ENCODE results near the gene PDGFB.
A peak's percentile ranks its signal among the peaks of the same experiment; 100 is the strongest.
"Not testable (repeated sequence)": the region's sequence is repeated elsewhere in the genome, so short reads cannot be mapped to it uniquely, and the experiment has no call there.

Gene PDGFB

DNA sequence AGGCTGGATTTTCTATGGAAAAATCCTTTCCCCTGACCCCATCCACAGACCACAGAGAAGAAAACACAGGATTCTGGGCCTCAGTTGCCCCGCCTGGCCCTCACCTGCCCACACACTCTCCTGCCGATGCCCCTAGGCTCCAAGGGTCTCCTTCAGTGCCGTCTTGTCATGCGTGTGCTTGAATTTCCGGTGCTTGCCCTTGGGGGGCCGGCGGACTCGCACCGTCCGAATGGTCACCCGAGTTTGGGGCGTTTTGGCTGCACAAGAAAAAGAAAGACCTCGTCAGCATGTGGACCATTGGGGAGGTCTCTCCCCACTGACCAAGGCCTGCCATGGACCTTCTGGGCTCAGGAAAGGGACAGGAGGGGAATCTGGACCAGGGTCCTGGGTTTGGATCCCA lies 19.2 kb downstream of the PDGFB start:
- DNase-seq (ENCODE audit: low read depth), result no peak

DNA sequence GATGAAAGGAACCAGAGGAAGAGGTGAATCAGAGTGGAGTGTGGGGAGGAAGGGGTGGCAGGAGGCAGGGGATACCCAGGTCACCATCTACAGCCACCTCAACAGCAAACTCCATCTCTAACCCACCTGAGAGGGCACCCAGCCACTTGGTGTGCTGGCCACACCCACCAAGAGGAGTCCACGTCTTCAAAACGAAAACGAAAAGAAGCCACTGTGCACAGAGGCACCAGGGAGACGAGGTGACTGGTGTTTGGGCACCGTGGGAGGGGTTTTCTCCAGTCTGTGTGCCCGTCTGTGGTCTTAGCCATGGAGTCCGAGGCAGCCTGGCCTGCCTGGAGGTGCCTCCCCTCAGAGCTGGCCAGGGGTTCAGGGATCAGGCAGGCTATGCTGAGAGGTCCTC lies 20.2 kb downstream of the PDGFB start:
- no peak for DNase-seq (ENCODE audit: low read depth)

DNA sequence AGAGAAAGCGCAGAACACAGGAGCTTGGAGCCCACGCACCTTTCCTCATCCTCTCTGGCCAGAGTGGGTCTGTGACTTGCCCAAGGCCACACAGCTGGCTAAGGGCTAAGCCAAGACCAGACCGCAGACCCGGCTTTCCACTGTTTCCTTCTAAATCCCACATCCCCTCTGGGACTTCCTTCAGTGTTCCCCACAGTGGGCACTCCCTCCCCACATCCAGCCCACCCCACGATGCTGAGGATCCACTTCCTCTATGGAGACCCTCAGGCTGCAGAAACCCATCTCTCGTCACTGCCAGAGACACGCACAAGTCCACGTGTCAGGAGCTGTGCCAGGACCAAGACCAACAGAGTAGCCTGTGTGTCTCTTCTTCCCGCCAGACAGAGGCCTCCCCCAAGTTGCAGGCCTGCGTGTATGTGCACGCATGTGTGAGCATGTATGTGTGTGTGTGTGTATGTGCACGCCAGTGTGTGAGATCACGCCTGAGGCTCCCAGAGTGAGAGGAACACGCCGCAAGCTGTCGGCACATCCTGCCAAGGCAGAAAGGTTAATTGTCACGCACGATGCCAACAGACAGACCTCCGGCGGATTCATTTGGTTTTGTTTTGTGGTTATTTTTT lies 21.6 kb downstream of the PDGFB start:
- DNase-seq (ENCODE audit: low read depth), result no peak

DNA sequence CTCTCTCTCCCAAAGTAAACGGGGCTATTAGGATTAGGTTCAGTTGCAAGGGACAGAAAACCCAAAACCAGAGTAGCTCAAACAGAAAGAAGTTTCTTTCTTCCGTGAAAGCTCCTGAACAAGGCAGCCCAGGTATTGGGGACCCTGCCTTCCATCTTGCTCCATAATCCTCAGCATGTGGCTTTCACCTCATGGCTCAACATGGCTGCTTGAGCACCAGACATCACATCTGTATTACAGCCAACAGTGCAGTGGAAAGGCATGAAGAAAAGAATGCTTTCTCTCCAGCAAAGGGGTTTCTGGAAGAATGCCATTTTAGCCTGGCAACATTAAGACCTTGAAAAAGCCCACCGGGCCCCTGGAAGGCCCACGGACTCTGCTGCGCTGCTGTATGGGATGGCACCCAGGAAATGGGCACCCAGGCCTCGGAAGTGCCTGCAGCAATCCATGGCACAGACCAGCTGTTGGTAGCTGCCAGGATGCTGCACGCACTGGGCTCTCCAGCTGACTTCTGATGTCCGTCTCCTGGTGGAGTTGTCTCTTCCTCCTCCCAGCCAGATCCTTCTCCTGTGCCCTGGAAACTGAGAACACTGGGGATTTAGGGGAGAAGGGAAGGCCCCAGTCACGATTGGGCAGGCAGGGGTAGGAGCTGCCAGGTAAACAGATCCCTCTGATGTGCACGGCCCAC lies 22.6 kb downstream of the PDGFB start:
- DNase-seq (ENCODE audit: low read depth), result no peak

DNA sequence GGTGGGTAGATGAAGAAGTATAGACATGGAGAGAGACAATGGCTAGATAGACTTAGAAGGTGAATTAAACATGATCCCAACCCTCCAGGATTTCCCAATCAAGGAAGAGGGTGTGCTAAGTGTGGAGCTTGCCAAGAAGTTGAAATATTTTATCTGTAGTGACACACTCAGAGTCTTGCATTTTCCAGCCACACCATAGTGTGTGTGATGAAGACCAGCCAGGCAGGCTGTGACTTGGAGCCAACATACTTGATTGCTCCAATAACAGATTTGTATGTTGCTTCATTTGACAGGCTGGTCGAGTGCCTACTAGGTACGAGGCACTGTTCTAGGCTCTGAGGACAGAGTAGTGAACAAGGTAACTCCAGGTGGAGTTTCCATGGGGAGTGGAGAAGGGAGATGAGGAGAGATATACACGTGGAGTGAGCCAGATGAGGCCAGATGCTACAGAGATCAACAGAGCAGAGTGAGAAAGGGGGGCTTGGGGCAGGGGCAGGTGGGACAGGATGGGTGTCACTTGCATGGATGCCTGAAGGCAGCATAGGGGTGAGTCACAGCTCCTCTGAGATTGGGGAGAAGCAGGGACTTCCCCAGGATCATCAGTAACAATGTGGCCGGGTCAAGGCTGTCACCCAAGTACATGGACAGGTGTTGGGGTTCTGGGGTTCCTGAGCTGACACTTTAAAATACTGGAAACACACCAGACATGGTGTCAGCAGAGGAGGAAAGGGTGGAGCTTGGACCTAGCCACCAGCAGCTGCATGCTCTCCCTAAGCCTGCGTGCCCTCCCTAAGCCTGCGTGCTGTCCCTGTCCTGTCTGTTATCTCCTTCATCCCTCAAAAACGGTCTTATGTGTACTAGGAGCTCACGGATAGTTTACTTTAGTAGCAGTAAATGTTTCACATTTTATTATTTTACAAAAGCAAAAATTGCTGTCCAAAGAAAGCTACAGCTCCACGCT lies 23.6 kb downstream of the PDGFB start:
- DNase-seq (ENCODE audit: low read depth), result peak; percentile 81

DNA sequence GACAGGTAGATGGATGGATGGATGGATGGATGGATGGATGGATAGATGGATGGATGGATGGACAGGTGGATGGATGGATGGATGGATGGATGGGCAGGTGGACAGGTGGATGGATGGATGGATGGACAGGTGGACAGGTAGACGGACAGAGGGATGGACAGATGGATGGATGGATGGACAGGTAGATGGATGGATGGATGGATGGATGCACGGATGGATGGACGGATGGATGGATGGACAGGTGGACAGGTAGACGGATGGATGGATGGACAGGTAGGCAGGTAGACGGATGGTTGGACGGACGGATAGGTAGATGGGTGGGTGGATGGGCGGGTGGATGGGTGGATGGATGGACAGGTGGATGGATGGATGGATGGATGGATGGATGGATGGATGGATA lies 24.3 kb downstream of the PDGFB start:
- no peak for DNase-seq (ENCODE audit: low read depth)

DNA sequence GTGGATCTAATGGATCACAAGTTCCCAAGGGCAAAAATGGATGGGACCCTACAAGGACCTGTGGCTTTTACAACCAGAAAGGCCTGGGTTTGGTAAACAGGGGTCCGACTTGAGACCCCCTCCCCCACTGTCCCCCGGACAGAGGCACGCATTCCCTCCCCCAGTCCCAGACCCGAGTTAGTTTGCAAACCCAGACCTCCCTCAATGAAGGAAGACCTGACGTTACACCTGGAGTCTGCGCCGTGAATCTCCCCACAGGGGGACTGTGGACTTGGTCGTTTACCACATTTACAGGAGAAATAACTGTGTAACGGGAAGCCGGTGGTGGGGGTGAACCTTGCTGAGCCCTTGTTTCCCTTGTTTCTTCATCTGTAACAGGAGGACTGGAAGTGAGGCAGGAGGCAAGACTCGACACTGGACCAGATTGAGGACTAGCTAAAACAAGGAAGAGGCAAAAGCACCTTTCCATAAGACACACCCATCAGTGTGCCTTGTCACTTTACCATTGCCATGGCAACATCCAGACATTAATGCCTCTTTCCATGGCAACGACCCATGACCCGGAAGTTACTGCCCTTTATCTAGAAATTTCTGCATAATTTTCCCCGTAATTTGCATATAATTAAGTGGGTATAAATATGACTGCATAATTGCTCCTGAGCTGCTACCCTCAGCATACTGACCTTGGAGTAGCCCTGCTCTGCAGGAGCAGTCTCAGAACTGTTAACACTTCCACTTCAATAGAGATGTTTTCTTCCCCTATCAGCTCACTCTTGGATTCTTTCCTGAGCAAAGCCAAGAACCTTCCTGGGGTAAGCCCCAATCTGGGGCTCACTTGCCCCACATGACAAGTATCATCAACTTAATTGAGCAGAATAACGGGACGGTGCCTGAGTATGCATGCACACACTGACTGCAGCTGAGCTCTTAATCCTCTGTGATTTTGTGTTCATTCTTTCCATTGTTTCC lies 25.4 kb downstream of the PDGFB start:
- DNase-seq (ENCODE audit: low read depth), result no peak

DNA sequence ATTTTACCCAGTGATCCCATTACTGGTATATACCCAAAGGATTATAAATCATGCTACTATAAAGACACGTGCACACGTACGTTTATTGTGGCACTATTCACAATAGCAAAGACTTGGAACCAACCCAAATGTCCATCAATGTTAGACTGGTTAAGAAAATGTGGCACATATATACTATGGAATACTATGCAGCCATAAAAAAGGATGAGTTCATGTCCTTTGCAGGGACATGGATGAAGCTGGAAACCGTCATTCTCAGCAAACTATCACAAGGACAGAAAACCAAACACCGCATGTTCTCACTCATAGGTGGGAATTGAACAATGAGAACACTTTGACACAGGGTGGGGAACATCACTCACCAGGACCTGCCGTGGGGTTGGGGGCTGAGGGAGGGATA lies 26.4 kb downstream of the PDGFB start:
- DNase-seq (ENCODE audit: low read depth), result not testable (repeated sequence)

DNA sequence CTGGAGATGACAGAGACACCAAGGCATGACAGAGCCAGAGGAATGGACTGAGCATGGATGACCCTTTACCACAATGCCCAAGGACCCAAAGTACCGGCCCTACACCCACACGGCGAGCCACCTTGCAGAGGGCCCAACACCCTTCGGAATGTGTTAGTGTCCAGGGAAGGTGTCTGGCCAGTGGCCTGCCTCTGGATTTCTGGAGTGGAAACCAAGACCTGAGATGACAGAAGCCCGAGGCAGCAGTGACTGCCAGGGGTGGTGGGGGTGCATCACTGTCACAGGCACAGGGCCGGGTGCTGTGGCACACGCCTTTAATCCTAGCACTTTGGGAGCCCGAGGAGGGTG lies 28.7 kb downstream of the PDGFB start:
- DNase-seq (ENCODE audit: low read depth), result no peak

DNA sequence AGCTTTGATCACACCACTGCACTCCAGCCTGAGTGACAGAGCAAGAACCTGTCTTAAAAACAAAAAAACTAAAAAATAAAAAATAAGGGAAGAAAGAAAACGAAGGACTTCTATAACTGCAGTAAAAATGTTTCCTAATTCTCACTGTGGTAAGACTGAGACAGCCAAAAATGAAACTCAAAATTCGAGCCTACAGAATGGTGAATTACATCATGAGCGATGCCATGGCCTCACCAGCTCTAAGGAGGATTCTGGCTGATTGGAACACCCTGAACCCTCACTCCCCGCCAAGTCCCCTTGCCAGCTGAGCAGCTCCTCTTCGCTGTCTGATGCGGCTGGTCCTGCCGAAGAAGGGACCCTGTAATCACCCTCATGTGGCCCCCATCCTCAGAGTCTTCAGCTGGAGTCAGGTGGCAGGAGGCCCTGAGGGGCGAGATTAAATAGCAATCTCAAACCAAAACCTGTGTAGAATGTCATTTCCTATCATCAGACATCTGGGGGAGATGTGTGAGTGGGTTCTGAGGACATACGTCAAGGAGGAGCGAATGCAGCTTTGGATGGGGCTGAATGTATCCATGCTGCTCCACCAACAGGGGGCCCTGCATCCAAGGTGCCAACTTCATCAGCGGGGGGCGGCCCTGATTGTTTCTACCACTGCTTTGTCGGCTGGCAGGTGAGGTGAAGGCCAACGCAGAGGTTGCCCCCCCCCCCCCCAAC lies 29.2 kb downstream of the PDGFB start:
- DNase-seq (ENCODE audit: low read depth), result no peak

DNA sequence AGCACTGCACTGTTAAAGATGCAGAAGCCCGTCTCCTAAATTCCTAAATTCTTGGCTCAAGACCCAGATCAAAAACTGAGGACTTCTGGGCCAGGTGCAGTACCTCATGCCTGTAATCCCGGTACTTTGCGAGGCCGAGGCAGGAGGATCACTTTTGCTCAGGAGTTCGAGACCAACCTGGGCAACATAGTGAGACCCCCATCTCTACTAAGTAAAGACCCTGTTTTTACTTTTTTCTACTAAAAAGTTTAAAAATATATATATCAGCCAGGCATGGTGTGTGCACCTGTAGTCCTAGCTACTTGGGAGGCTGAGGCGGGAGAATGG lies 29.7 kb downstream of the PDGFB start:
- DNase-seq (ENCODE audit: low read depth), result no peak

DNA sequence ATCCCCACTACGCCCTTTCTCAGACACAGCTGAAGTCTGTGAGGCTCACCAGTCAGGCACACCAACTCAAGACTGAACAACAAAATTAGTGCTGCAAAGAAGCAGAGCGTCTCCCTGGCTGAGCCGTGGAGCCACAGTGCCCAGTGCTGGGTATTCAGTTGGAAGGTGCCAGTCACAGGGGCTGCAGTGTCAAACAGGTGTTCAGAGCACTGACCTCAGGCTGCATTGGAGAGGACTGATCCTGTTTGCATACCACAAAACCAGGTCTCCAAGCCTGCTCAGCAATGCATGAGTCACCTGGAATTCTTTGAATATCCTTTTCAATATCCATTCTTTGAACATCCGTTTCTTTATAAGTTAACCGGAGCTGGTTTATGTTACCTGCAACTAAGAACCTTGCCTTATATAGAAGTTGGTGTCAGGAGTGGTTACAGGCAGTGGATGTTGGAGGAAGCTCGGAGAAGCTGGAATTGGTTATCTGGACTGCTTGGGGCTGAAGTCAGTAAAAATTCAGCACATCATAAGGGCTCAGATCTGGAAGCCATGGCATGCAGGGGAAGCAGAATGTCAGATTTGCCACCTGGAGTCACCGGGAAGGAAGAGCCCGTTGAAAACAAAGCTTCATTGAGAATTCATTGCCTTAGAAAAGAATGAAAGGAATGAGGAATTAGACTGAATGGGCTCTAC lies 30.3 kb downstream of the PDGFB start:
- peak; percentile 42 for DNase-seq (ENCODE audit: low read depth)

DNA sequence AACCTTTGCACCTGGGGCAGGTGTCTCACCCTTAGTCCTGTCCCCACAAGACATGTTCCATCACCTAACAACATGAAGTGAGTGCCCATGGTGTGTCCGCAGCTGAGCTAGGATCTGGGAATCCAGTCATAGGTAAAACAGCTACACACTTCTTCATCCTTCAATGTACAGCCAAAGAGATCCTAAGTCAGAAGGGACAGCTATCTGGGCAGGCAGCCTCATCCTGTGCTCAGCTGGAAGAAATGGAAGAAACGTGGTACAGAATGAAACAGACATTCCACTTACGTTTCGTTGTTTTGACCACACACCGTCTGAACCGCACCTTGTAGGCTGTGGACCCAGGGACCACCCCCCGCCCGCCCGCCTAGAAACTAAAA lies 30.8 kb downstream of the PDGFB start:
- no peak for DNase-seq (ENCODE audit: low read depth)

DNA sequence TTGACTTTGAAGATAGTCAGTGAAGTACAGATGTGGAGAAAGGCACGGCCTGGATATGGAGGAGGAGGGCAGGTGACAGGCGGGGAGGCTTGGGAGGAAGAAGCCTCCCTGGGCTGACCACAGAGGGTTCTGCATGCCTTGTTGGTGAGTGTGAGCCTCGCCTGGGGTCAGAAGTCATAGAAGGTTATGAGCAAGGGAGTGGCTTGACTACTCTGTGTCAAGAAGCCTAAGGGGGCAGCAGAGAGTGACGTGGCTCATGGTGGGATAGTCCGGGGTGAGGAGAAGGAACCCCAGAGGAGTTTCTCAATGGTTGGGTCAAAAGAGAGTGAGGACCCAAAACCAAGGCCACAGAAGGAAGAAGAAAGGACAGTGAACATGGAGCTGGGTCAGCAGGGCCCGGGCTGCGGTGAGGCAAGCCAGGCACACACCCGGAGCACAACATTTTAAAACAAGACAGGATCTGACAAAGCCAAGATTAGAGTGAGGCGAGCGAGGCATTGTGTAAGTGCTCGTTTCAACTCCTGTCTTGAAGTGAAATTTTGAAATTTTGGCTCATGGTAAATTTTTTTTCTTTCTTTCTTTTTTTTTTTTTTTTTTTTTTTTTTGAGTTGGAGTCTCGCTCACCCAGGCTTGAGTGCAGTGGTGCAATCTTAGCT lies 31.9 kb downstream of the PDGFB start:
- peak; percentile 99 for DNase-seq (ENCODE audit: low read depth)

DNA sequence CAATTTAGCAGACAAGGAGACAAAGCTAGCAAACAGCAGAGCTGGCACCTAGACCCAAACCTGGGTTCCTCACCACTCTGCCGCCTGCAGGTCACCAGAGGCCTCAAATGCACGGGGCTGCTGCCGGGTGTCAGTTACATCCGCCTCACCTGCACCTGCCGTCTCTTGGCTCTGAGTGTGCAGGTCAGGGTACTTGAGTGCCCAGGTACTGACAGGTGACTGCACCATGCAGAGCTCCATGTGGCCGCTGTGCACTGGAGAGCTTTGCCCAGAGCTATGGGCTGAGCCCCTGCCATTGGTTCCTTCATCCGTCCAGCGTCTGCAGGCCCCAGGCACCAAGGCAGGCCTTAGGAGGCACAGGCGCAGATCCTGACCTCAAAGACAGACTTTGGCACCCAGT lies 35.0 kb downstream of the PDGFB start:
- no peak for DNase-seq (ENCODE audit: low read depth)

DNA sequence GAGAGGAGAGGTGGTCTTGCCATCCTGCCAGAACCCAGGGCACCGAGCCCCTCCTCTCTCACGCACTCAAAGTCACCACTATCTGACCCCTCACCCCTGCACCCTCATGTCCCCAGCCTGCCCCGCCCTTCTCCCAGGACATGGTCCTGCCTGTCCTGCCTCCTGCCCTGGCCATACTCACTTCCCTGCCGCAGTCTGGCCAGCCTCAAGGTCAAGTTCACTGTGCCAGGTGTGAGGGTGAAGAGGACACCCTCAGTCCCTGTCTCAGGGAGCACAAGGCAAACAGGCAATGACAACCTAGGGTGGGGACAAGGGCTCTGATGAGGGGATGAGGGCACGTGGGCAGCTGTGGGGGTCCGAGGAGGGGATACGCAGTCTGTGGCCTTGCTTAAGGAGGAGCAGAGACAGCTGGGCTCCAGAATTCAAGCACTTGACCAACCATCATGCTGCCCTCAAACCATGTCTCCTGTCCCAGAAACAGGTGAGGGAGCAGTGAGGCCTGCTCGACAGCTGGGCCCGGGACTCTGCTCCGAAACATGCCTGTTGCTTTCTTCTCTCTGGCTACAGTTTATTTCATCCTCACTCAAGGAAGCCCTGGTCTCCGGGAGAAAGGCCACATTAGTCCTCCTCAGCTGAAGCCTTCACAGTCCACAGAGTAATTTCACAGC lies 36.6 kb downstream of the PDGFB start:
- DNase-seq (ENCODE audit: low read depth), result no peak

DNA sequence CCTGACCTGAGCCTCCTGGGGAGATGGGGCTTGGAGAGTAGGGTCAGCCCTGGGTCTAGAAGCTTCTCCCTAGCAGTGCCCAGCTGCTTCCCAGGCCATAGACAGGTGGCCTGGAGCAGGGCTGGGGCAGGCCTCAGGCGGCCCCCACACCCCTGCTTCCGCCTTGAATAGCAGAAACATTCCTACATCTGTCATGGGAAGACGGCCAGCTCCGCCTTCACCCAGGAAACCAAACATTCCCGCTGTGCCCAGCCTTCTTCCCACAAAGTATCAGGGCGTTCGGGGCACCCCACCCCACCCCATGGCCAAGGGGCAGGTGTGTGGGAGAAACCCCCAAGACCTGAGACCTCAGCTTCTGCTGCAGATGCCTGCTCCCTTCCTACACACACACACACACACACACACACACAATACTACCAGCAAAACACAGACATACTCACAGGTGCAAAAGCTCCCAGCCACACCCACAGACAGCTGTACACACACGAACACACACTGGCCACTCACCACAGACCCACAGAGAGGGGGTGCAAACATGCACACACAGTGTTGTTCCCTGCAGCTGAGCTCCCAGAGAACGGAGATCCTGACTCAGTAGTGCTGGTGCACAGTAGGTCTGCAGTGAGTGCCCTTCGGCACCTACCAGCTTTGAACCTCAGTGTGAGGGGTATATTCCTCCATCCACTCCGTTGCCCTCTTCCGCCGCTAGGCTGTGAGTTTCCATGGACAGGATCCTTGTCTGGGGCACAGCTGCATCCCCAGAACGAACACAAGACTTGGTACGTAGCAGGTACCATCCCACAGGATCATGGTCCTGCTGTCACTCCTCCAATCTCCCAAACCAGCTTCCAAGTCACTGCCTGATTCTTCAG lies 37.4 kb downstream of the PDGFB start:
- peak; percentile 71 for DNase-seq (ENCODE audit: low read depth)

DNA sequence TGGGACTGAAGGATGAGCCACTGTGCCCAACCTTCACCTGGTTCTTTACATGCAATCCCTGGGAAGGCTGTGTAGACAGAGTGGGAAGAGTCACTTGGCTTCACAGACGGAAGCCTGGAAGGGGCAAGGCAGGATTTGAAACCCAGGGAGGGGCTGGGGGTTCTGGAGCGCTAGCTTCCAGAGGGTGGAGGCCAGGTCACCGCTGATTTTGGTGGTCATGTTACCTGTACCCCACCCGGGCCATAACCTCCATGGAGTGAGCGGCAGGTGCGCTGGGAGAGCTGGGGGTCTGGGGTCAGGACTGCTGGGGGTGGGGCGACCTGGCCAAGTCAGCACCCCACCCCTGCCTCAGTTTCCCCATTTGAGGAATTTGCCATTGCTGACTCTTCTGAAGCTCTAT lies 38.3 kb downstream of the PDGFB start:
- DNase-seq (ENCODE audit: low read depth), result no peak

All from amniotic epithelial cell (primary cell).